Natural killer cell (primary cell): ENCODE data around the gene TBL1X. TPM values are rescaled to one million over a fixed set of nuclear protein-coding genes. Genes with fewer than 3 reads are reported as not detected.
A peak's percentile ranks its signal among the peaks of the same experiment; 100 is the strongest.

ENCODE experiments used
- ATAC-seq, 3 donors: fragments of 150-1000 bp in 2 of 3; fragments of 200-7000 bp in 1 of 3; cut with Tn5 transposase; 1 replicate in 1 of 3; 2 replicates in 2 of 3; pipeline ENCODE4 v1.10.0; 2021; ENCODE audit warnings: mild to moderate bottlenecking in 2 of 3, moderate library complexity in 2 of 3
- DNase-seq, 2 donors: peaks; one replicate each; pipeline versions ENCODE4 v3.0.0 to v3.0.0-alpha.2; 2013 to 2021; ENCODE audit warnings: mixed read lengths in 1 of 2
- H3K27ac ChIP-seq: one replicate; pipeline ENCODE4 v1.5.1; 2013; ENCODE audit warnings: mild to moderate bottlenecking, low read length
- H3K27me3 ChIP-seq: one replicate; pipeline ENCODE4 v1.6.1; 2013; ENCODE audit warnings: low read length; ENCODE audit not compliant: control insufficient read depth, insufficient read depth
- H3K36me3 ChIP-seq: one replicate; pipeline ENCODE4 v1.6.1; 2013; ENCODE audit warnings: low read length; ENCODE audit not compliant: control insufficient read depth, insufficient read depth
- H3K4me1 ChIP-seq: one replicate; pipeline ENCODE4 v1.6.1; 2013; ENCODE audit warnings: low read length; ENCODE audit not compliant: control insufficient read depth, insufficient read depth
- H3K4me3 ChIP-seq: one replicate; pipeline ENCODE4 v1.5.1; 2013; ENCODE audit warnings: low read length
- H3K9me3 ChIP-seq: one replicate; pipeline ENCODE4 v1.6.1; 2013; ENCODE audit warnings: low read length; ENCODE audit not compliant: control insufficient read depth, insufficient read depth
- H3K27ac Mint-ChIP-seq, 2 donors: one replicate each; pipeline ENCODE4 v1.8.0; 2022; ENCODE audit warnings: mild to moderate bottlenecking in 2 of 2, mixed read lengths in 2 of 2, moderate library complexity in 1 of 2
- H3K27me3 Mint-ChIP-seq, 2 donors: one replicate each; pipeline ENCODE4 v1.8.0; 2022; ENCODE audit warnings: low read depth in 2 of 2, mixed read lengths in 2 of 2
- H3K36me3 Mint-ChIP-seq: one replicate; pipeline ENCODE4 v1.8.0; 2022; ENCODE audit warnings: mixed read lengths
- H3K4me1 Mint-ChIP-seq, 2 donors: one replicate each; pipeline ENCODE4 v1.8.0; 2022; ENCODE audit warnings: mixed read lengths in 2 of 2
- H3K4me3 Mint-ChIP-seq: one replicate; pipeline ENCODE4 v1.8.0; 2022; ENCODE audit warnings: mild to moderate bottlenecking, moderate library complexity, mixed read lengths
- H3K9me3 Mint-ChIP-seq, 2 donors: one replicate each; pipeline ENCODE4 v1.8.0; 2022; ENCODE audit warnings: mixed read lengths in 2 of 2
- CTCF ChIP-seq: fragments of 200-600 bp; IDR thresholded peaks from one replicate; pipeline ENCODE4 v1.8.0; 2022; ENCODE audit warnings: antibody characterized with exemption
- WGBS: methylation state at CpG from one replicate; pipeline ENCODE4 v1.1.7; 2013; ENCODE audit warnings: missing lambda C conversion rate; ENCODE audit not compliant: insufficient coverage; 5-methylcytosine and 5-hydroxymethylcytosine counted together
- intact Hi-C: fragments of 100-400 bp; cut with micrococcal nuclease; formaldehyde crosslinking; loops from one replicate; pipeline ENCODE4 v1.14.2; 2022
- total RNA-seq, 4 donors: library from RNA; stranded (reverse); fragments of 120-200 nt in 1 of 4; gene quantifications; one replicate each; pipeline versions ENCODE4 v1.2.3 to v1.2.4, GENCODE V29; 2013 to 2022

TBL1X gene
- total RNA-seq, 3 donors from 2014 or later (not counting 1 experiment from before 2014, with no cell fraction given): 21.9 to 43.8 (median 32.7) TPM

GRCh38 chrX:9786798-9787635 lies 322.2 kb downstream of the TBL1X start:
- no peak overlapping the region for H3K27ac ChIP-seq
- H3K4me1 ChIP-seq: no peaks in the 10 kb centered on the region
- intact Hi-C loops: no loop called here
- no peaks in the 10 kb centered on the region for H3K9me3 ChIP-seq
- no peak for TF ChIP-seq CTCF
- peaks cover 2% of the 10 kb centered on the region for H3K27me3 ChIP-seq
- Mint-ChIP-seq H3K36me3 (no peaks in the 10 kb centered on the region), H3K4me1 (no peaks in the 10 kb centered on the region), H3K4me3 (peak overlapping the region; percentile 65), H3K27me3 (peaks cover 12 to 43% of the 10 kb centered on the region in 2 donors), H3K9me3 (no peaks in the 10 kb centered on the region), H3K27ac (no peak overlapping the region)
- no peak overlapping the region for H3K4me3 ChIP-seq
- H3K36me3 ChIP-seq: no peaks in the 10 kb centered on the region
- ATAC-seq (peak in 1 of 3 donors; percentile 7), DNase-seq (no peak)
- 3% methylated on average over 38 of the region's 45 CpGs for WGBS

DNA sequence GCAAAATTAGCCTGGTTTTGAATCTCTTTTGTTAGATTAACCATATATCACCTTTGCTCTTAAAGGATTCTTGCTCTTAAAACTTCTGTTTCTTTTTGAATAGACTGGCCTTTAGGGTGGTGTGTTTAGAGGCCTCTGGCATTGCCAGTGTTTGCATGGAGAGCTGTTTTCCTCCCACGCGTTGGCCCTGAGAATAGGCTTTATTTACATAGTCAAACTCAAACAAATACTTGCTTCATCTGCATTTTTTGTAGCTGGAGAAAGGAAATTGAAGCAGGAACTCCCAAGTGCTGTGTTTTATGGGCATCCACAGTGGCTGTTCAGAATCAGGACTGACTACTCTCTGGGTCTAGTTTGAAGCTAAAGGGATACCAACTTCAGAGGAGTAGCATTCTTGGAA lies 324.1 kb downstream of the TBL1X start:
- Mint-ChIP-seq H3K27ac (no peak overlapping the region), H3K9me3 (no peaks in the 10 kb centered on the region), H3K4me1 (no peaks in the 10 kb centered on the region), H3K36me3 (no peaks in the 10 kb centered on the region), H3K27me3 (peaks cover 10 to 43% of the 10 kb centered on the region in 2 donors), H3K4me3 (no peak overlapping the region)
- Histone ChIP-seq H3K27me3 (peaks cover 2% of the 10 kb centered on the region), H3K9me3 (no peaks in the 10 kb centered on the region), H3K4me1 (no peaks in the 10 kb centered on the region), H3K4me3 (no peak overlapping the region), H3K27ac (no peak overlapping the region), H3K36me3 (no peaks in the 10 kb centered on the region)
- no peak for DNase-seq
- no CpG with 5 or more reads among the region's 2 CpGs for WGBS
- TF ChIP-seq CTCF: no peak
- intact Hi-C loops: no loop called here
- no peak for ATAC-seq

DNA sequence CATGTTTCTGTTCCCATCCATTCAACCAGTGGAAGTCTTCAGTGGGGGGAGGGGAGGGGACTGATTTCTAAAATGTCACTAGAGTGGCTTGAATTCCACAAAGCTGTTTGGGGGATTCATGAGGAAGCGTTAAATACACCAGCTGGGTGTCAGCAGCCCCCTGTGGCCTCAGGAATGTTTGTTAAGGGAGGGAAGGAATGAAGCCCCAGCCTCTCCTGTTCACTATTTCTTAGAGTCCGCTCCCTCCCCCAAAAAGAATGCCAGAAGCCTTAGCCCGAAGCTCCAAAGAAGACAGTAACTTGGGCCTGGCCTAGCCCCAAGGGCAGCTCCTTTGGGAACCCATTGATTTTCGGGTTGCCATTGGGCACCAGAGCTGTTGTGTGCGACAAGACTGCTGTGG lies 324.7 kb downstream of the TBL1X start:
- Histone ChIP-seq H3K9me3 (no peaks in the 10 kb centered on the region), H3K27me3 (peaks cover 2% of the 10 kb centered on the region), H3K4me3 (no peak overlapping the region), H3K27ac (no peak overlapping the region), H3K4me1 (no peaks in the 10 kb centered on the region), H3K36me3 (no peaks in the 10 kb centered on the region)
- no peaks in the 10 kb centered on the region for H3K36me3 Mint-ChIP-seq
- intact Hi-C loops: no loop called here
- no peaks in the 10 kb centered on the region for H3K4me1 Mint-ChIP-seq
- H3K27ac Mint-ChIP-seq: no peak overlapping the region
- DNase-seq (no peak), ATAC-seq (no peak)
- H3K9me3 Mint-ChIP-seq: no peaks in the 10 kb centered on the region
- peaks cover 10 to 43% of the 10 kb centered on the region in 2 donors for H3K27me3 Mint-ChIP-seq
- TF ChIP-seq CTCF: no peak
- 60% methylated on average over 5 of the region's 5 CpGs for WGBS
- no peak overlapping the region for H3K4me3 Mint-ChIP-seq
